Upper lobe of left lung (tissue), 4 donors: Measurements from ENCODE around the gene CCT5.

ENCODE experiments used
- EP300 ChIP-seq, 4 donors: sonication (generic); formaldehyde crosslinking; IDR thresholded peaks; one replicate each; pipeline ENCODE4 v1.5.1; 2017; ENCODE audit warnings: antibody characterized with exemption in 4 of 4, control low read depth in 2 of 4
- POLR2A ChIP-seq, 4 donors: fragments of 450-650 bp; IDR thresholded peaks; one replicate each; pipeline ENCODE4 v1.5.1; 2016 to 2017; ENCODE audit warnings: antibody characterized with exemption in 4 of 4, mild to moderate bottlenecking in 2 of 4
- POLR2AphosphoS5 ChIP-seq, 2 donors: sonication (generic); formaldehyde crosslinking; IDR thresholded peaks; one replicate each; pipeline ENCODE4 v1.5.1; 2017; ENCODE audit warnings: antibody characterized with exemption in 2 of 2
- TF ChIP-seq, protein P1 (sequence below), 6 experiments: fragments of 450-650 bp in 4 of 6; fragments of 200-600 bp in 2 of 6; sonication (generic) in 2 of 6; IDR thresholded peaks; one replicate each; pipeline ENCODE4 v1.5.1; 2016 to 2019; ENCODE audit warnings: antibody characterized with exemption in 6 of 6

DNA sequence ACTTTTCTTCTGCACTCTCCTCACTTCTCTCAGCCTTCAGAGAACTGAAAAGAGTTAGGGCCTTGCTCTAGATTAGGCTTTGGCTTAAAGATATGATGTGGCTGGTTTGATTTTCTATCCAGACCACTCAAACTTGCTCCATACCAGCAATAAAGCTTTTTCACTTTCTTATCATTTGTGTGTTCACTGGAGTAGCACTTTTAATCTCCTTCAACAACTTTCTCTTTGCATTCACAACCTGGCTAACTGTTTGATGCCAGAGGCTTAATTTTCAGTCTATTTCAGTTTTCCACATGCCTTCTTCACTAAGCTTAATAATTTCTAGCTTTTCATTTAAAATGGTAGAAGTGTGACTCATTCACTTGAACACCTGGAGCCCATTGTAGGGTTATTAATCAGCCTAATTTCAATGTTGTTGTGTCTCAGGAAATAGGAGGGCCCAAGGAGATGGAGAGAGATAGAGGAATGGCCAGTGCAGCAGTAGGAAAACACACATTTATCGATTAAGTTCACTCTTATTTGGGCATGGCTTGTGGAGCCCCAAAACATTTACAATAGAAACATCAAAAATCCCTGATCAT, 6.3 kb upstream of the CCT5 start:
- TF ChIP-seq, protein P1, sequence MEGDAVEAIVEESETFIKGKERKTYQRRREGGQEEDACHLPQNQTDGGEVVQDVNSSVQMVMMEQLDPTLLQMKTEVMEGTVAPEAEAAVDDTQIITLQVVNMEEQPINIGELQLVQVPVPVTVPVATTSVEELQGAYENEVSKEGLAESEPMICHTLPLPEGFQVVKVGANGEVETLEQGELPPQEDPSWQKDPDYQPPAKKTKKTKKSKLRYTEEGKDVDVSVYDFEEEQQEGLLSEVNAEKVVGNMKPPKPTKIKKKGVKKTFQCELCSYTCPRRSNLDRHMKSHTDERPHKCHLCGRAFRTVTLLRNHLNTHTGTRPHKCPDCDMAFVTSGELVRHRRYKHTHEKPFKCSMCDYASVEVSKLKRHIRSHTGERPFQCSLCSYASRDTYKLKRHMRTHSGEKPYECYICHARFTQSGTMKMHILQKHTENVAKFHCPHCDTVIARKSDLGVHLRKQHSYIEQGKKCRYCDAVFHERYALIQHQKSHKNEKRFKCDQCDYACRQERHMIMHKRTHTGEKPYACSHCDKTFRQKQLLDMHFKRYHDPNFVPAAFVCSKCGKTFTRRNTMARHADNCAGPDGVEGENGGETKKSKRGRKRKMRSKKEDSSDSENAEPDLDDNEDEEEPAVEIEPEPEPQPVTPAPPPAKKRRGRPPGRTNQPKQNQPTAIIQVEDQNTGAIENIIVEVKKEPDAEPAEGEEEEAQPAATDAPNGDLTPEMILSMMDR (IDR thresholded peaks at IDR 0.05), result no peak
- TF ChIP-seq EP300 (IDR thresholded peaks at IDR 0.05) (no peak), POLR2A (IDR thresholded peaks at IDR 0.05) (no peak), POLR2AphosphoS5 (IDR thresholded peaks at IDR 0.05) (no peak)
